HCT116 (cell line): ENCODE data around the gene TAF4. TPM values are rescaled to one million over a fixed set of nuclear protein-coding genes. Genes with fewer than 3 reads are reported as not detected.

Experiments used
- ATAC-seq: fragments of 200-7000 bp; cut with Tn5 transposase; 2 replicates; pipeline ENCODE4 v1.9.1; 2020; ENCODE audit warnings: mild to moderate bottlenecking, moderate library complexity
- BruUV-seq: library from RNA; stranded (reverse); fragments of 400-500 nt; replicated peaks from 2 replicates; lab custom pipeline; 2021; lab: Mats Ljungman, UMichigan
- CTCF ChIA-PET: fragments of 300-600 bp; sonication (Branson Sonifier 250); formaldehyde crosslinking; loops from one replicate; lab custom pipeline; 2021; ENCODE audit warnings: antibody characterized with exemption; lab: Charles Lee
- POLR2A ChIA-PET: fragments of 300-600, 350-600 bp; sonication (Branson Sonifier 250); formaldehyde crosslinking; loops from one replicate; lab custom pipeline; 2021; ENCODE audit warnings: antibody characterized with exemption; lab: Charles Lee
- RAD21 ChIA-PET, 2 experiments: fragments of 300-600 bp; sonication (Branson Sonifier 250); formaldehyde crosslinking; loops; one replicate each; lab custom pipeline; 2023; ENCODE audit warnings: low total read pairs in 2 of 2; ENCODE audit not compliant: uncharacterized antibody in 2 of 2, unreplicated experiment in 2 of 2, low non-redundant PET in 1 of 2; lab: Charles Lee
- DNase-seq: peaks from one replicate; pipeline ENCODE4 v3.0.0-alpha.2; 2010; ENCODE audit warnings: low read depth, low spot score
- H2AFZ ChIP-seq: fragments of 200-600 bp; shearing (Covaris generic), sonication (generic); 2 replicates; pipeline ENCODE4 v1.6.1; 2017; ENCODE audit warnings: low read depth, mixed run types, mixed read lengths, antibody characterized with exemption, low read length; ENCODE audit not compliant: poor library complexity, severe bottlenecking
- H3K27ac ChIP-seq: 2 replicates; pipeline ENCODE4 v1.5.1; 2012; ENCODE audit warnings: low read depth, low read length
- H3K27me3 ChIP-seq: fragments of 200-600 bp; sonication (generic); 2 replicates; pipeline ENCODE4 v1.6.1; 2016; ENCODE audit warnings: mixed run types, low read length, mixed read lengths; ENCODE audit not compliant: insufficient read depth
- H3K36me3 ChIP-seq, 2 experiments: fragments of 200-500 bp in 1 of 2; fragments of 200-600 bp in 1 of 2; sonication (Bioruptor generic) in 1 of 2; sonication (generic) in 1 of 2; 2 replicates each; pipeline versions ENCODE4 v1.5.1 to v1.6.1; 2014 to 2016; ENCODE audit warnings: low read length in 2 of 2, inconsistent platforms in 1 of 2, mixed read lengths in 1 of 2, mixed run types in 1 of 2; ENCODE audit not compliant: insufficient read depth in 2 of 2, control insufficient read depth in 1 of 2
- H3K4me1 ChIP-seq, 2 experiments: fragments of 200-600 bp in 1 of 2; sonication (generic) in 1 of 2; 2 replicates each; pipeline versions ENCODE4 v1.5.1 to v1.6.1; 2012 to 2017; ENCODE audit warnings: low read length in 2 of 2, inconsistent platforms in 1 of 2, mild to moderate bottlenecking in 1 of 2, mixed read lengths in 1 of 2, mixed run types in 1 of 2, moderate library complexity in 1 of 2; ENCODE audit not compliant: insufficient read depth in 2 of 2, control insufficient read depth in 1 of 2
- H3K4me2 ChIP-seq: fragments of 200-600 bp; sonication (generic); 2 replicates; pipeline ENCODE4 v1.6.1; 2017; ENCODE audit warnings: mixed run types, low read length, mixed read lengths
- H3K4me3 ChIP-seq, 2 experiments: fragments of 200-600 bp in 1 of 2; sonication (generic) in 1 of 2; replicated peaks in 1 of 2; 2 replicates each; pipeline ENCODE4 v1.5.1; 2011 to 2016; ENCODE audit warnings: low read length in 2 of 2, control low read depth in 1 of 2, low read depth in 1 of 2, mild to moderate bottlenecking in 1 of 2, mixed read lengths in 1 of 2, mixed run types in 1 of 2
- H3K79me2 ChIP-seq: fragments of 200-600 bp; sonication (generic); 2 replicates; pipeline ENCODE4 v1.6.1; 2017; ENCODE audit warnings: mild to moderate bottlenecking, mixed run types, low read length, moderate library complexity, mixed read lengths; ENCODE audit not compliant: insufficient read depth
- H3K9ac ChIP-seq: fragments of 200-600 bp; sonication (generic); 2 replicates; pipeline ENCODE4 v1.6.1; 2016; ENCODE audit warnings: low read length, mixed read lengths
- H3K9me2 ChIP-seq: fragments of 200-600 bp; sonication (generic), shearing (Covaris generic); 2 replicates; pipeline ENCODE4 v1.6.1; 2017; ENCODE audit warnings: mixed run types, mild to moderate bottlenecking, moderate library complexity; ENCODE audit not compliant: insufficient read depth
- H3K9me3 ChIP-seq, 2 experiments: fragments of 200-500 bp in 1 of 2; fragments of 200-600 bp in 1 of 2; sonication (Bioruptor generic) in 1 of 2; sonication (generic) in 1 of 2; 2 replicates each; pipeline ENCODE4 v1.6.1; 2014 to 2017; ENCODE audit warnings: low read length in 2 of 2, mixed read lengths in 2 of 2, inconsistent platforms in 1 of 2, low read depth in 1 of 2, mild to moderate bottlenecking in 1 of 2, mixed run types in 1 of 2, moderate library complexity in 1 of 2; ENCODE audit not compliant: control insufficient read depth in 1 of 2, insufficient read depth in 1 of 2
- H4K20me1 ChIP-seq: fragments of 200-600 bp; sonication (generic), shearing (Covaris generic); 2 replicates; pipeline ENCODE4 v1.6.1; 2017; ENCODE audit warnings: mixed run types, mild to moderate bottlenecking, moderate library complexity; ENCODE audit not compliant: insufficient read depth
- ATF3 ChIP-seq: IDR thresholded peaks from 2 replicates; pipeline ENCODE4 v1.6.1; 2012
- CBX3 ChIP-seq: IDR thresholded peaks from 2 replicates; pipeline ENCODE4 v1.6.1; 2012; ENCODE audit warnings: low read depth
- EGR1 ChIP-seq: IDR thresholded peaks from 2 replicates; pipeline ENCODE4 v1.6.1; 2012; ENCODE audit warnings: low read depth
- ELF1 ChIP-seq: IDR thresholded peaks from 2 replicates; pipeline ENCODE4 v1.6.1; 2012; ENCODE audit warnings: low read depth, borderline replicate concordance
- EZH2 ChIP-seq: fragments of 200-600 bp; sonication (generic); IDR thresholded peaks from 2 replicates; pipeline ENCODE4 v1.6.1; 2017; ENCODE audit warnings: antibody characterized with exemption, mixed run types
- FOSL1 ChIP-seq: IDR thresholded peaks from 2 replicates; pipeline ENCODE4 v1.6.1; 2012; ENCODE audit warnings: low read depth
- JUND ChIP-seq: IDR thresholded peaks from 2 replicates; pipeline ENCODE4 v1.6.1; 2012
- MAX ChIP-seq: IDR thresholded peaks from 2 replicates; pipeline ENCODE4 v1.6.1; 2012
- POLR2A ChIP-seq: IDR thresholded peaks from 2 replicates; pipeline ENCODE4 v1.7.0; 2011; ENCODE audit warnings: borderline replicate concordance; ENCODE audit not compliant: insufficient read depth, insufficient read length; ENCODE audit errors: extremely low read depth
- POLR2AphosphoS5 ChIP-seq: IDR thresholded peaks from 2 replicates; pipeline ENCODE4 v1.6.1; 2011; ENCODE audit warnings: mild to moderate bottlenecking, low read depth, low read length, moderate library complexity
- RAD21 ChIP-seq: IDR thresholded peaks from 2 replicates; pipeline ENCODE4 v1.6.1; 2012; ENCODE audit warnings: low read depth, mild to moderate bottlenecking
- REST ChIP-seq: IDR thresholded peaks from 2 replicates; pipeline ENCODE4 v1.6.1; 2012; ENCODE audit warnings: low read depth
- SRF ChIP-seq: IDR thresholded peaks from 2 replicates; pipeline ENCODE4 v1.6.1; 2012; ENCODE audit warnings: low read depth
- TCF7L2 ChIP-seq: IDR thresholded peaks from 2 replicates; pipeline ENCODE4 v1.7.0; 2011; ENCODE audit warnings: borderline replicate concordance, inconsistent platforms; ENCODE audit not compliant: insufficient read depth, insufficient read length; ENCODE audit errors: extremely low read depth
- ZFX ChIP-seq: fragments of 450-650 bp; IDR thresholded peaks from 2 replicates; pipeline ENCODE4 v1.6.1; 2017
- ZNF274 ChIP-seq: fragments of 200-500 bp; sonication (Bioruptor generic); IDR thresholded peaks from 2 replicates; pipeline ENCODE4 v1.6.1; 2014; ENCODE audit warnings: mild to moderate bottlenecking, low read depth, low read length, inconsistent platforms
- intact Hi-C: fragments of 100-400 bp; cut with micrococcal nuclease; formaldehyde crosslinking; loops from 2 replicates; pipeline ENCODE4 v1.10.0; 2022
- total RNA-seq: library from RNA; stranded (reverse); gene quantifications from one replicate; pipeline ENCODE4 v1.2.1, GENCODE V29; 2021; ENCODE audit not compliant: unreplicated experiment

The TAF4 gene
- total RNA-seq, 1 experiment from 2014 or later = 26.8 TPM

- no TSS peak for BruUV-seq
- DNase-seq (no peak), ATAC-seq (no peak)
- Histone ChIP-seq H3K27me3 (no peaks in the 10 kb centered on the region), H3K27ac (no peak overlapping the region), H3K36me3 (no peaks in the 10 kb centered on the region), H3K9me3 (no peaks in the 10 kb centered on the region), H2AFZ (no peak overlapping the region), H4K20me1 (no peaks in the 10 kb centered on the region), H3K4me1 (no peaks in the 10 kb centered on the region), H3K9me2 (no peaks in the 10 kb centered on the region), H3K9ac (no peak overlapping the region), H3K4me3 (no peak overlapping the region), H3K4me2 (no peak overlapping the region), H3K79me2 (no peaks in the 10 kb centered on the region)
- intact Hi-C loops = no loop called here
- RAD21 ChIA-PET = no interaction called here
- TF ChIP-seq JUND (no peak), EZH2 (no peak), FOSL1 (no peak), POLR2AphosphoS5 (no peak), EGR1 (no peak), ZNF274 (no peak), ZFX (no peak), POLR2A (no peak), ATF3 (no peak), MAX (no peak)
- CTCF ChIA-PET = no interaction called here
- POLR2A ChIA-PET = no interaction called here
Measured at GRCh38 chr20:61940491-61940890, 125.2 kb downstream of the TAF4 start.

GRCh38 chr20:61939691-61940360 lies 125.9 kb downstream of the TAF4 start:
- no peak for ATAC-seq
- ChIA-PET POLR2A (no interaction called here), CTCF (no interaction called here), RAD21 (no interaction called here)
- Histone ChIP-seq H3K9me2 (no peaks in the 10 kb centered on the region), H3K4me1 (no peaks in the 10 kb centered on the region), H4K20me1 (no peaks in the 10 kb centered on the region), H3K27ac (no peak overlapping the region), H3K27me3 (no peaks in the 10 kb centered on the region), H3K4me3 (no peak overlapping the region), H3K4me2 (no peak overlapping the region), H3K9me3 (no peaks in the 10 kb centered on the region), H2AFZ (no peak overlapping the region), H3K36me3 (no peaks in the 10 kb centered on the region), H3K79me2 (no peaks in the 10 kb centered on the region), H3K9ac (no peak overlapping the region)
- DNase-seq = no peak
- no TSS peak for BruUV-seq
- intact Hi-C loops = no loop called here
- TF ChIP-seq CBX3 (no peak), JUND (no peak), EZH2 (no peak), RAD21 (no peak), ZFX (no peak), REST (no peak), EGR1 (no peak), SRF (no peak), ELF1 (no peak), TCF7L2 (no peak)
